Activated naive CD4-positive, alpha-beta T cell treated with anti-CD3 and anti-CD28 coated beads, Interleukin-2, amount 50 U/mL, for 72 hours (primary cell): Measurements from ENCODE around the gene HS6ST2. TPM values are rescaled to one million over a fixed set of nuclear protein-coding genes. Genes with fewer than 3 reads are reported as not detected.

ENCODE experiments used
- ATAC-seq, 2 donors: fragments of 150-1000 bp; cut with Tn5 transposase; 2 replicates each; pipeline ENCODE4 v1.10.0; 2021; ENCODE audit warnings: mild to moderate bottlenecking in 2 of 2, moderate library complexity in 2 of 2
- DNase-seq, 2 donors: peaks; one replicate each; pipeline ENCODE4 v3.0.0; 2021 to 2022; ENCODE audit warnings: low spot score in 2 of 2
- H3K27ac Mint-ChIP-seq, 2 donors: one replicate each; pipeline ENCODE4 v1.8.0; 2022; ENCODE audit warnings: mild to moderate bottlenecking in 2 of 2, mixed read lengths in 2 of 2
- H3K36me3 Mint-ChIP-seq, 2 donors: one replicate each; pipeline ENCODE4 v1.8.0; 2022; ENCODE audit warnings: mixed read lengths in 2 of 2
- H3K9me3 Mint-ChIP-seq, 2 donors: one replicate each; pipeline ENCODE4 v1.8.0; 2022; ENCODE audit warnings: mixed read lengths in 2 of 2
- total RNA-seq, 2 donors: library from RNA; stranded (reverse); gene quantifications; one replicate each; pipeline ENCODE4 v1.2.3, GENCODE V29; 2022

HS6ST2 gene
- total RNA-seq, 2 donors from 2014 or later = 0.16 to 1.8 TPM

GRCh38 chrX:132743086-132743485, 215.3 kb downstream of the HS6ST2 start:
- Mint-ChIP-seq H3K27ac (no peak overlapping the region), H3K9me3 (no peaks in the 10 kb centered on the region), H3K36me3 (no peaks in the 10 kb centered on the region)
- no peak for ATAC-seq
- DNase-seq = no peak

GRCh38 chrX:132742246-132742645, 216.2 kb downstream of the HS6ST2 start:
- DNase-seq = no peak
- no peaks in the 10 kb centered on the region for H3K36me3 Mint-ChIP-seq
- H3K27ac Mint-ChIP-seq = no peak overlapping the region
- no peak for ATAC-seq
- no peaks in the 10 kb centered on the region for H3K9me3 Mint-ChIP-seq

- ATAC-seq (no peak), DNase-seq (no peak)
- Mint-ChIP-seq H3K36me3 (no peaks in the 10 kb centered on the region), H3K27ac (no peak overlapping the region), H3K9me3 (no peaks in the 10 kb centered on the region)
Observed at GRCh38 chrX:132741689-132742088, 216.7 kb downstream of the HS6ST2 start.

GRCh38 chrX:132740316-132741123, 217.9 kb downstream of the HS6ST2 start:
- Mint-ChIP-seq H3K9me3 (no peaks in the 10 kb centered on the region), H3K27ac (no peak overlapping the region), H3K36me3 (no peaks in the 10 kb centered on the region)
- ATAC-seq (no peak), DNase-seq (no peak)

GRCh38 chrX:132738951-132739350, 219.5 kb downstream of the HS6ST2 start:
- no peaks in the 10 kb centered on the region for H3K36me3 Mint-ChIP-seq
- ATAC-seq = no peak
- H3K9me3 Mint-ChIP-seq = no peaks in the 10 kb centered on the region
- DNase-seq = no peak
- H3K27ac Mint-ChIP-seq = no peak overlapping the region

- Mint-ChIP-seq H3K36me3 (no peaks in the 10 kb centered on the region), H3K27ac (no peak overlapping the region), H3K9me3 (no peaks in the 10 kb centered on the region)
- ATAC-seq = peak; percentile 82 to 97
- peak; percentile 13 to 58 for DNase-seq
Observed at GRCh38 chrX:132737743-132738142, 220.7 kb downstream of the HS6ST2 start.

GRCh38 chrX:132732236-132732635, 226.2 kb downstream of the HS6ST2 start:
- H3K27ac Mint-ChIP-seq = no peak overlapping the region
- no peaks in the 10 kb centered on the region for H3K36me3 Mint-ChIP-seq
- ATAC-seq = peak in 1 of 2 donors; percentile 86
- no peak for DNase-seq
- no peaks in the 10 kb centered on the region for H3K9me3 Mint-ChIP-seq

- no peaks in the 10 kb centered on the region for H3K36me3 Mint-ChIP-seq
- ATAC-seq (no peak), DNase-seq (no peak)
- no peak overlapping the region for H3K27ac Mint-ChIP-seq
- H3K9me3 Mint-ChIP-seq = no peaks in the 10 kb centered on the region
Observed at GRCh38 chrX:132730726-132731125, 227.7 kb downstream of the HS6ST2 start.

- no peak overlapping the region for H3K27ac Mint-ChIP-seq
- H3K9me3 Mint-ChIP-seq = no peaks in the 10 kb centered on the region
Observed at GRCh38 chrX:132730266-132730665, 228.2 kb downstream of the HS6ST2 start.

GRCh38 chrX:132728296-132728695, 230.1 kb downstream of the HS6ST2 start:
- H3K36me3 Mint-ChIP-seq = no peaks in the 10 kb centered on the region
- no peak for ATAC-seq
- H3K27ac Mint-ChIP-seq = no peak overlapping the region
- no peaks in the 10 kb centered on the region for H3K9me3 Mint-ChIP-seq
- DNase-seq = no peak

More at GRCh38 chrX:132730266-132730665, 228.2 kb downstream of the HS6ST2 start:
- DNase-seq (no peak), ATAC-seq (no peak)
- H3K36me3 Mint-ChIP-seq = no peaks in the 10 kb centered on the region

GRCh38 chrX:132718431-132718958, 239.9 kb downstream of the HS6ST2 start:
- DNase-seq (no peak), ATAC-seq (no peak)
- Mint-ChIP-seq H3K9me3 (no peaks in the 10 kb centered on the region), H3K27ac (no peak overlapping the region), H3K36me3 (no peaks in the 10 kb centered on the region)

GRCh38 chrX:132716006-132716405, 242.4 kb downstream of the HS6ST2 start:
- H3K27ac Mint-ChIP-seq = no peak overlapping the region
- no peak for DNase-seq
- no peak for ATAC-seq
- no peaks in the 10 kb centered on the region for H3K36me3 Mint-ChIP-seq
- no peaks in the 10 kb centered on the region for H3K9me3 Mint-ChIP-seq

GRCh38 chrX:132714913-132715312, 243.5 kb downstream of the HS6ST2 start:
- H3K27ac Mint-ChIP-seq = no peak overlapping the region
- no peaks in the 10 kb centered on the region for H3K9me3 Mint-ChIP-seq
- ATAC-seq = no peak
- H3K36me3 Mint-ChIP-seq = no peaks in the 10 kb centered on the region
- no peak for DNase-seq

- Mint-ChIP-seq H3K27ac (no peak overlapping the region), H3K36me3 (no peaks in the 10 kb centered on the region), H3K9me3 (no peaks in the 10 kb centered on the region)
- no peak for DNase-seq
- no peak for ATAC-seq
Observed at GRCh38 chrX:132712350-132712749, 246.1 kb downstream of the HS6ST2 start.

GRCh38 chrX:132710656-132711155, 247.7 kb downstream of the HS6ST2 start:
- ATAC-seq = no peak
- Mint-ChIP-seq H3K27ac (no peak overlapping the region), H3K36me3 (no peaks in the 10 kb centered on the region), H3K9me3 (no peaks in the 10 kb centered on the region)
- DNase-seq = no peak

GRCh38 chrX:132708529-132708928, 249.9 kb downstream of the HS6ST2 start:
- Mint-ChIP-seq H3K27ac (no peak overlapping the region), H3K36me3 (no peaks in the 10 kb centered on the region), H3K9me3 (no peaks in the 10 kb centered on the region)
- ATAC-seq = no peak
- DNase-seq = no peak

GRCh38 chrX:132704769-132705168, 253.7 kb downstream of the HS6ST2 start:
- Mint-ChIP-seq H3K27ac (no peak overlapping the region), H3K9me3 (no peaks in the 10 kb centered on the region), H3K36me3 (no peaks in the 10 kb centered on the region)
- no peak for DNase-seq
- ATAC-seq = no peak

- ATAC-seq = no peak
- H3K36me3 Mint-ChIP-seq = no peaks in the 10 kb centered on the region
- no peaks in the 10 kb centered on the region for H3K9me3 Mint-ChIP-seq
- no peak overlapping the region for H3K27ac Mint-ChIP-seq
- DNase-seq = no peak
Observed at GRCh38 chrX:132694382-132694781, 264.0 kb downstream of the HS6ST2 start.
